Bronchial epithelial cell (primary cell): ENCODE data around the gene CCDC102B. TPM values are rescaled to one million over a fixed set of nuclear protein-coding genes. Genes with fewer than 3 reads are reported as not detected.
A peak's percentile ranks its signal among the peaks of the same experiment; 100 is the strongest.

Experiments
- DNase-seq: peaks from one replicate; pipeline ENCODE4 v3.0.0-alpha.2; 2010; ENCODE audit warnings: low read depth
- FAIRE-seq: peaks from 2 replicates; lab custom pipeline; 2011; peaks lifted over from hg19 to GRCh38; lab: Jason Lieb, UNC
- H3K27me3 ChIP-seq: 2 replicates; pipeline ENCODE4 v1.5.1; 2011; ENCODE audit warnings: low read length; ENCODE audit not compliant: control insufficient read depth, insufficient read depth
- H3K36me3 ChIP-seq: 2 replicates; pipeline ENCODE4 v1.5.1; 2011; ENCODE audit warnings: low read length; ENCODE audit not compliant: control insufficient read depth, insufficient read depth
- H3K4me3 ChIP-seq: 2 replicates; pipeline ENCODE4 v1.5.1; 2011; ENCODE audit warnings: mild to moderate bottlenecking, low read depth, low read length, control low read depth
- total RNA-seq: library from RNA; depleted of rRNA; stranded (reverse); fragments of >200 nt; gene quantifications from 2 replicates; pipeline ENCODE4 v1.2.1, GENCODE V29; 2014
- TF ChIP-seq, protein P1 (sequence below): IDR thresholded peaks from 2 replicates; pipeline ENCODE4 v1.5.1; 2011; ENCODE audit warnings: mild to moderate bottlenecking, moderate library complexity, low read length, control low read depth, inconsistent platforms; ENCODE audit not compliant: insufficient read depth, severe bottlenecking

The CCDC102B gene
- total RNA-seq, 1 donor from 2014 or later = 1.6 TPM

DNA sequence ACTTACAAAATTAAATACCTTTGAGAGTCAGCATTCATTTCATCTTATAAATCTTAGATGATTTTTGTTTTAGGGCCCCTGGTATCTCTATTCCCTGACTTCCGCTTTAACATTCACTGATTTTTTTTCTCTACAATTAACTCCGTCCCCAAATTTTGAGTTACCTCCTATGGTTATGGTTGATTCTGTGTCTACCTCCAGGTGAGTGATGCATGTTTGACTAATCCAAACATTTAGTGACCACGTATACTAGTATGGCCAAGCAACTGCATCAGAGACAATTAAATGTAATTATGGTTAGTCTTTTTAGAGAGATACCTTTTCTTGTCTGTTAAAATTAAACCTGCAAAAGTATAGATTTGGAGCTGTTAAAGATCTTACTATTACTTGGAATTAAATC, 120.3 kb downstream of the CCDC102B start:
- TF ChIP-seq, protein P1, sequence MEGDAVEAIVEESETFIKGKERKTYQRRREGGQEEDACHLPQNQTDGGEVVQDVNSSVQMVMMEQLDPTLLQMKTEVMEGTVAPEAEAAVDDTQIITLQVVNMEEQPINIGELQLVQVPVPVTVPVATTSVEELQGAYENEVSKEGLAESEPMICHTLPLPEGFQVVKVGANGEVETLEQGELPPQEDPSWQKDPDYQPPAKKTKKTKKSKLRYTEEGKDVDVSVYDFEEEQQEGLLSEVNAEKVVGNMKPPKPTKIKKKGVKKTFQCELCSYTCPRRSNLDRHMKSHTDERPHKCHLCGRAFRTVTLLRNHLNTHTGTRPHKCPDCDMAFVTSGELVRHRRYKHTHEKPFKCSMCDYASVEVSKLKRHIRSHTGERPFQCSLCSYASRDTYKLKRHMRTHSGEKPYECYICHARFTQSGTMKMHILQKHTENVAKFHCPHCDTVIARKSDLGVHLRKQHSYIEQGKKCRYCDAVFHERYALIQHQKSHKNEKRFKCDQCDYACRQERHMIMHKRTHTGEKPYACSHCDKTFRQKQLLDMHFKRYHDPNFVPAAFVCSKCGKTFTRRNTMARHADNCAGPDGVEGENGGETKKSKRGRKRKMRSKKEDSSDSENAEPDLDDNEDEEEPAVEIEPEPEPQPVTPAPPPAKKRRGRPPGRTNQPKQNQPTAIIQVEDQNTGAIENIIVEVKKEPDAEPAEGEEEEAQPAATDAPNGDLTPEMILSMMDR = no peak
- no peak for FAIRE-seq
- Histone ChIP-seq H3K36me3 (no peaks in the 10 kb centered on the region), H3K27me3 (no peaks in the 10 kb centered on the region), H3K4me3 (no peak overlapping the region)
- DNase-seq = peak; percentile 48

DNA sequence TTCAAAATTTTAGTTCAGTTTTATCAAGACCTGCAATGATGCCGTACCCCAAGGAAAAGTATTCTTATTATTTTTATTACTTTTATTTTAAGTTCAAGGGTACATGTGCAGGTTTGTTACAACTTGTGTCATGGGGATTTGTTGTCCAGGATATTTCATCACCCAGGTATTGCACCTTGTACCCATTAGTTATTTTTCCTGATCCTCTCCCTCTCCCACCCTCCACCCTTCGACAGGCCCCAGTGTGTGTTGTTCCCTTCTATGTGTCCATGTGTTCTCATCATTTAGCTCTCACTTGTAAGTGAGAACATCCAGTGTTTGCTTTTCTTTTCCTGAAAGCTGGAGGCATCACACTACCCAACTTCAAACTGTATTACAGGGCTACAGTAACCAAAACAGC, 122.0 kb downstream of the CCDC102B start:
- FAIRE-seq (no peak), DNase-seq (no peak)
- Histone ChIP-seq H3K4me3 (no peak overlapping the region), H3K27me3 (no peaks in the 10 kb centered on the region), H3K36me3 (no peaks in the 10 kb centered on the region)
- TF ChIP-seq, protein P1 = no peak

DNA sequence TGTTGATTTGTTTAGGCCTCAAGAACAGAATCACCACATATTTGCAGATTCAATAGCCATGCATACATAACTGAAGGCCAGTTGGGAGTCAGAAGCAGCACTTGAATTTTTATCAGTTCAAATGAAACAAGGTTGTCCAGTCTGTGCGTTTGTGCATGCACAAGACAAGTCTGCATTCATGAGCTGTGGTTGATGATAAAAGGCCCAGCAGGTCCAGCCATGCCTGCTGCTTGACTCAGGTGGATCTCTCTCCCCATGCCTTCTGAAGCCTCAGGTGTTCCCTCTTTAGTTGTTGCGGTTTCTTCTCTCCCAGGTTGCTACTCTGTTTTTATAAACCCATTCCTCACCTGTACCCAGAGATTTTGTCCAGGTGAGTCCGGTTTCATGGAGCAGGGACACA, 124.5 kb downstream of the CCDC102B start:
- Histone ChIP-seq H3K36me3 (no peaks in the 10 kb centered on the region), H3K4me3 (no peak overlapping the region), H3K27me3 (no peaks in the 10 kb centered on the region)
- DNase-seq (peak; percentile 75), FAIRE-seq (no peak)
- TF ChIP-seq, protein P1 = no peak

DNA sequence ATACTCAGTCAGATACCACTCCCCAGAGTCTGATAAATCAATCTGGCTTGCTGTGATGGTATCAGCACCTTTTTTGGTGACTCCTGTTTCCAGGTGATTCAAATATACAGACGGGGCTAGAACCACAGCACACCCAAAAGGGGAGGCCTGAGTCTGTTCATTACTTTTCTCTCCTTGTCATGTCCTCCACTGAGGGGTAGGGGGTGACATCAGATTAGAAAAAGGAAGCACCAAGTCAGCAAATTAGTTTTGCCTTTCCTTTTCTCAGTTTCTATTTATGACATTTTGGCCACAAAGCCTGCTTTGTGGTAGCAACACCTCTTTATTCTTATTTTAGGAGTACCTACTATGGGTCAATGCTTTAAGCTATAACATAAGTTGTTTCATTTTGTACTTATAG, 127.4 kb downstream of the CCDC102B start:
- no peak for FAIRE-seq
- Histone ChIP-seq H3K4me3 (no peak overlapping the region), H3K36me3 (no peaks in the 10 kb centered on the region), H3K27me3 (no peaks in the 10 kb centered on the region)
- DNase-seq = peak; percentile 6
- TF ChIP-seq, protein P1 = no peak

DNA sequence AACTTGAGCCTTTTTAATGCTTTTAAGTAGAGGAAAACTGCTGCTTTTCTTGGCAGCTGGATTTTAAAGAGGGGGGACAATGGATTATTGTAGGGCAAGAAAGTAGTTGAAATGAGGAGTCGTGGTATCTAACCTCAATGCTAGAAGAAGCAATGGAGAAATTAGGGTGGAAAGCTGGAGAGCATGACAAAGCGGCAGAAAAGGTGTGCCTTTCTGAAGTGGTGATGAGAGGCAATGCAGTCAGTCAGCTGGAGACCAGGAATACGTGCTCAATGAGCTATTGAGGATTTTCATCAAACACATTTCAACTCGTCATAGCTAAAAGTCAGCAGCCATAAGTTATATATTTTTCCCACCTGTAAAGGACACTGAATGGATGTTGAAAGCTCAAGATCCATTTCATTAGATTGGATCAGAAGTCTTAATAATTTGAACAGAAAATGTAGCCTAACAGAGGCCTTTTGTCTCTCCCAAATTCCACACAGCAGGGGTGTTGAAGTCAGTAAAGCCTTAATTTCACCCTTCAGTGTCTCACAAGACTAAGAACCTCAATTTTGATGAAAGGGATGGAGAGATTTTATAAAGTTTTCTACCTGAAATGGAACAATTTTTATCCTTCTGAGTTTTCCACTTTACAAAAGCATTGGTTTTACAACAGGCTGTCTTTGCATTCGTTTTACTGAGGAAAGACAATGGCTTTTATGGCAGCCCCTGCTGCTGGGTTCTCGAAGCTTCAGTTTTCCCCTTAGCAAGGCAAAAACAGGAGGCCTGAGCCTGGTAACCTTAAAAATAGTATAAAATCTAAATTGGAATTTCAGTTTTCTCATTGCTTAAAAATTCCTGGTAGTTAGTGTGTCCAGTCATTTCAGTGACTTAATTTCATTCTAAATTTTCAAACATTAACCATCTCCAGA, 131.1 kb downstream of the CCDC102B start:
- DNase-seq (no peak), FAIRE-seq (no peak)
- H3K36me3 ChIP-seq = no peaks in the 10 kb centered on the region
- no peak overlapping the region for H3K4me3 ChIP-seq
- TF ChIP-seq, protein P1 = no peak
- H3K27me3 ChIP-seq = no peaks in the 10 kb centered on the region

DNA sequence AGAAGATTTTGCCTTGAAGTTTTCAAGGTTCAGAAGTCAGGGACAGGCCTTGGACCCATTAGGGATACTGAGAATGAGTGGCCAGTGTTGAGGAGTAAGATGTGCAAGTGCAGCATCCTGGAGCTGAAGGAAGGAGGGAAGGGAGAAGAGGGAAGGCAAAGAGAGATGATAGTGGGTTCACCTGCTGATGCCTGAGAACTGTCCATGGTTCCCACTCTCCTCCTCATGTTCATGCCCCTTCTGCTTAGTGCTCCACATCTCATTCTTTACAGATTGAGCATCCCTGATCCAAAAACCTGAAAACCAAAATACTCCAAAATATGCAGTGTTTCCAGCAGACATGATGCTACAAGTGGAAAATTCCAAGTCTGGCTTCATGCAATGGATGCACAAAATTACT, 137.8 kb downstream of the CCDC102B start:
- H3K36me3 ChIP-seq = no peaks in the 10 kb centered on the region
- H3K4me3 ChIP-seq = no peak overlapping the region
- H3K27me3 ChIP-seq = no peaks in the 10 kb centered on the region
- TF ChIP-seq, protein P1 = no peak
- DNase-seq (no peak), FAIRE-seq (no peak)
